ENCODE results near the gene CENPP. TPM values are rescaled to one million over a fixed set of nuclear protein-coding genes. Genes with fewer than 3 reads are reported as not detected.
"Not testable (repeated sequence)": the region's sequence is repeated elsewhere in the genome, so short reads cannot be mapped to it uniquely, and the experiment has no call there.

CENPP gene
- total RNA-seq, 4 donors from 2014 or later: 1.5 to 11.6 (median 5.5) TPM

GRCh38 chr9:92592537-92592936, 266.8 kb downstream of the CENPP start:
- 92 to 95% methylated on average over 1 of the region's 1 CpG for WGBS, 2 donors
- no peak overlapping the region for H3K27ac ChIP-seq

GRCh38 chr9:92592946-92593861, 267.5 kb downstream of the CENPP start:
- Histone ChIP-seq H3K4me1 (no peaks in the 10 kb centered on the region), H3K4me3 (replicated peaks in 1 of 3) (no peak overlapping the region), H3K27ac (no peak overlapping the region), H3K36me3 (no peaks in the 10 kb centered on the region), H3K27me3 (no peaks in the 10 kb centered on the region), H3K9me3 (no peaks in the 10 kb centered on the region)
- 68 to 69% methylated on average over 7 of the region's 7 CpGs for WGBS, 2 donors
- intact Hi-C loops (cut with DNase I): no loop called here
- no peak for TF ChIP-seq CTCF (IDR thresholded peaks at IDR 0.05)
- no peak for DNase-seq

More at GRCh38 chr9:92592537-92592936, 266.8 kb downstream of the CENPP start:
- H3K4me1 ChIP-seq: no peaks in the 10 kb centered on the region
- no peaks in the 10 kb centered on the region for H3K9me3 ChIP-seq
- H3K4me3 ChIP-seq (replicated peaks in 1 of 3): no peak overlapping the region
- TF ChIP-seq CTCF (IDR thresholded peaks at IDR 0.05) (no peak), POLR2A (IDR thresholded peaks at IDR 0.05) (no peak)
- DNase-seq: no peak
- no peaks in the 10 kb centered on the region for H3K36me3 ChIP-seq
- intact Hi-C loops (cut with DNase I): no loop called here
- no peaks in the 10 kb centered on the region for H3K27me3 ChIP-seq

- WGBS, 2 donors: 91 to 96% methylated on average over 1 of the region's 1 CpG
These were observed 269.3 kb downstream of the CENPP start for GRCh38 chr9:92595075-92595474.

GRCh38 chr9:92595930-92596329, 270.2 kb downstream of the CENPP start:
- H3K9me3 ChIP-seq: no peaks in the 10 kb centered on the region
- H3K27ac ChIP-seq: no peak overlapping the region
- 44 to 57% methylated on average over 1 of the region's 1 CpG for WGBS, 2 donors
- intact Hi-C loops (cut with DNase I): no loop called here
- no peaks in the 10 kb centered on the region for H3K27me3 ChIP-seq
- TF ChIP-seq CTCF (IDR thresholded peaks at IDR 0.05) (no peak), POLR2A (IDR thresholded peaks at IDR 0.05) (no peak)
- no peaks in the 10 kb centered on the region for H3K4me1 ChIP-seq
- no peak overlapping the region for H3K4me3 ChIP-seq (replicated peaks in 1 of 3)
- no peaks in the 10 kb centered on the region for H3K36me3 ChIP-seq
- no peak for DNase-seq

More at GRCh38 chr9:92595075-92595474, 269.3 kb downstream of the CENPP start:
- H3K27ac ChIP-seq; DNase-seq; H3K27me3 ChIP-seq; H3K4me3 ChIP-seq (replicated peaks in 1 of 3); H3K4me1 ChIP-seq; H3K36me3 ChIP-seq; intact Hi-C loops (cut with DNase I); H3K9me3 ChIP-seq: not testable (repeated sequence)

DNA sequence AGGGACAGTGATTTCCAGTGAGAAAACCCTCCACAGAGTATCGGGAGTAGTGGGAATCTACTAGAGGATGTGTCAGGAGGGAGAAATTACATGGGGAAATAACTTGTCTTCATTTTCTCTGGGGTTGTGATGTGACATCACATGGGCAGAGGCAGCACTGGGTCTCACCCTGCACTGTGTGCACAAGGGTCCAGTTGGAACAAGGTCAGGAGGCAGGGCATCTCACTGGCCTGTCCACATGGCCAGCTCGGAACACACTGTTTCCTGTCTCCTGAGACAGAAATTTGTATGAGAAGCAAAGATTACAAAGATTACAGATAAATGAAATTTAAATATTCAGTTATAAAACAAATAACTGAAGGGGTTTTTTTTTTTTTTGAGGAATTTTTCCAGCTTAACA, 272.6 kb downstream of the CENPP start:
- 82 to 87% methylated on average over 2 of the region's 2 CpGs for WGBS, 2 donors
- Histone ChIP-seq H3K36me3 (no peaks in the 10 kb centered on the region), H3K9me3 (no peaks in the 10 kb centered on the region), H3K27ac (no peak overlapping the region), H3K4me3 (replicated peaks in 1 of 3) (no peak overlapping the region), H3K27me3 (no peaks in the 10 kb centered on the region), H3K4me1 (no peaks in the 10 kb centered on the region)
- intact Hi-C loops (cut with DNase I): no loop called here
- DNase-seq: no peak
- TF ChIP-seq POLR2A (IDR thresholded peaks at IDR 0.05): no peak
- no peak for TF ChIP-seq CTCF (IDR thresholded peaks at IDR 0.05)

Data from thyroid gland (tissue), 4 donors.